ENCODE measurements around the gene SCN11A.

DNA sequence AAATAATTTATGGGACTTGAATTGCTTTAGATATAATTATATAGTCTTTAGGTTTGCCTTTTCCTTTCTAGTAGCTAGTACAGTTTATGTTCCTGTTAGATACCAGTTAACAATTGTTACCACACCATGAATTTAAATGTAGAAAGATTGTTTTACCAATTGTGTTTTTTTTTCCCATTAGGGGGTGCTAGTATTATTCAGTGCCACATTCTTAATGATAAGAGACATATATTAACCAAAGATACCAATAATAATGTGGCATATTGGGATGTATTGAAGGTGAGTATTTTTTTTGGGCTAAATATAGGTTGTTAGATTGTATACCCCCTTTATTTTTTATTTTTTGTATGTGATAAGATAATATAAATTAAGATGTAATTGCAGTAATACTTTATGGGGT, 27.8 kb upstream of the SCN11A start:
- TF ChIP-seq, protein P1, sequence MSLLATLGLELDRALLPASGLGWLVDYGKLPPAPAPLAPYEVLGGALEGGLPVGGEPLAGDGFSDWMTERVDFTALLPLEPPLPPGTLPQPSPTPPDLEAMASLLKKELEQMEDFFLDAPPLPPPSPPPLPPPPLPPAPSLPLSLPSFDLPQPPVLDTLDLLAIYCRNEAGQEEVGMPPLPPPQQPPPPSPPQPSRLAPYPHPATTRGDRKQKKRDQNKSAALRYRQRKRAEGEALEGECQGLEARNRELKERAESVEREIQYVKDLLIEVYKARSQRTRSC (CRISPR knock-in tag; IDR thresholded peaks at IDR 0.05; ENCODE audit: low read depth), result no peak
- TF ChIP-seq ZBTB1 (CRISPR knock-in tag; IDR thresholded peaks at IDR 0.05; ENCODE audit: borderline replicate concordance), result no peak
- TF ChIP-seq, protein P2, sequence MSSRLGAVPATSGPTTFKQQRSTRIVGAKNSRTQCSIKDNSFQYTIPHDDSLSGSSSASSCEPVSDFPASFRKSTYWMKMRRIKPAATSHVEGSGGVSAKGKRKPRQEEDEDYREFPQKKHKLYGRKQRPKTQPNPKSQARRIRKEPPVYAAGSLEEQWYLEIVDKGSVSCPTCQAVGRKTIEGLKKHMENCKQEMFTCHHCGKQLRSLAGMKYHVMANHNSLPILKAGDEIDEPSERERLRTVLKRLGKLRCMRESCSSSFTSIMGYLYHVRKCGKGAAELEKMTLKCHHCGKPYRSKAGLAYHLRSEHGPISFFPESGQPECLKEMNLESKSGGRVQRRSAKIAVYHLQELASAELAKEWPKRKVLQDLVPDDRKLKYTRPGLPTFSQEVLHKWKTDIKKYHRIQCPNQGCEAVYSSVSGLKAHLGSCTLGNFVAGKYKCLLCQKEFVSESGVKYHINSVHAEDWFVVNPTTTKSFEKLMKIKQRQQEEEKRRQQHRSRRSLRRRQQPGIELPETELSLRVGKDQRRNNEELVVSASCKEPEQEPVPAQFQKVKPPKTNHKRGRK (CRISPR knock-in tag; IDR thresholded peaks at IDR 0.05), result no peak
- no peak for TF ChIP-seq TEAD3 (CRISPR knock-in tag; optimal IDR thresholded peaks at IDR 0.05; ENCODE audit: borderline replicate concordance)
- no peak for TF ChIP-seq ZNF709 (CRISPR knock-in tag; IDR thresholded peaks at IDR 0.05)
- TF ChIP-seq JUN (CRISPR knock-in tag; IDR thresholded peaks at IDR 0.05), result no peak
- TF ChIP-seq, protein P3, sequence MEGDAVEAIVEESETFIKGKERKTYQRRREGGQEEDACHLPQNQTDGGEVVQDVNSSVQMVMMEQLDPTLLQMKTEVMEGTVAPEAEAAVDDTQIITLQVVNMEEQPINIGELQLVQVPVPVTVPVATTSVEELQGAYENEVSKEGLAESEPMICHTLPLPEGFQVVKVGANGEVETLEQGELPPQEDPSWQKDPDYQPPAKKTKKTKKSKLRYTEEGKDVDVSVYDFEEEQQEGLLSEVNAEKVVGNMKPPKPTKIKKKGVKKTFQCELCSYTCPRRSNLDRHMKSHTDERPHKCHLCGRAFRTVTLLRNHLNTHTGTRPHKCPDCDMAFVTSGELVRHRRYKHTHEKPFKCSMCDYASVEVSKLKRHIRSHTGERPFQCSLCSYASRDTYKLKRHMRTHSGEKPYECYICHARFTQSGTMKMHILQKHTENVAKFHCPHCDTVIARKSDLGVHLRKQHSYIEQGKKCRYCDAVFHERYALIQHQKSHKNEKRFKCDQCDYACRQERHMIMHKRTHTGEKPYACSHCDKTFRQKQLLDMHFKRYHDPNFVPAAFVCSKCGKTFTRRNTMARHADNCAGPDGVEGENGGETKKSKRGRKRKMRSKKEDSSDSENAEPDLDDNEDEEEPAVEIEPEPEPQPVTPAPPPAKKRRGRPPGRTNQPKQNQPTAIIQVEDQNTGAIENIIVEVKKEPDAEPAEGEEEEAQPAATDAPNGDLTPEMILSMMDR (CRISPR knock-in tag; IDR thresholded peaks at IDR 0.05), result no peak
- TF ChIP-seq PPARG (CRISPR knock-in tag; conservative IDR thresholded peaks at IDR 0.05), result no peak
- TF ChIP-seq, protein P4, sequence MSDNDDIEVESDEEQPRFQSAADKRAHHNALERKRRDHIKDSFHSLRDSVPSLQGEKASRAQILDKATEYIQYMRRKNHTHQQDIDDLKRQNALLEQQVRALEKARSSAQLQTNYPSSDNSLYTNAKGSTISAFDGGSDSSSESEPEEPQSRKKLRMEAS (IDR thresholded peaks at IDR 0.05), result no peak
- TF ChIP-seq, protein P5, sequence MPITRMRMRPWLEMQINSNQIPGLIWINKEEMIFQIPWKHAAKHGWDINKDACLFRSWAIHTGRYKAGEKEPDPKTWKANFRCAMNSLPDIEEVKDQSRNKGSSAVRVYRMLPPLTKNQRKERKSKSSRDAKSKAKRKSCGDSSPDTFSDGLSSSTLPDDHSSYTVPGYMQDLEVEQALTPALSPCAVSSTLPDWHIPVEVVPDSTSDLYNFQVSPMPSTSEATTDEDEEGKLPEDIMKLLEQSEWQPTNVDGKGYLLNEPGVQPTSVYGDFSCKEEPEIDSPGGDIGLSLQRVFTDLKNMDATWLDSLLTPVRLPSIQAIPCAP (CRISPR knock-in tag; IDR thresholded peaks at IDR 0.05; ENCODE audit: low read depth), result no peak
- TF ChIP-seq ZFX (CRISPR knock-in tag; IDR thresholded peaks at IDR 0.05; ENCODE audit: low read depth), result no peak
- TF ChIP-seq EHMT2 (IDR thresholded peaks at IDR 0.05; ENCODE audit: borderline replicate concordance, low read depth, low read length), result no peak
- TF ChIP-seq CBX2 (IDR thresholded peaks at IDR 0.05; ENCODE audit: low read depth, low read length), result no peak
- no peak for TF ChIP-seq CBX2 (CRISPR knock-in tag; IDR thresholded peaks at IDR 0.05; ENCODE audit: low read depth)
- no peak for TF ChIP-seq ZNF780A (CRISPR knock-in tag; IDR thresholded peaks at IDR 0.05)
